BJ (cell line): ENCODE data around the gene GPM6B. TPM values are rescaled to one million over a fixed set of nuclear protein-coding genes. Genes with fewer than 3 reads are reported as not detected.
"Not testable (repeated sequence)": the region's sequence is repeated elsewhere in the genome, so short reads cannot be mapped to it uniquely, and the experiment has no call there.

ENCODE experiments used
- CTCF ChIA-PET: fragments of 350-600 bp; formaldehyde crosslinking; extraction: SDS; loops from one replicate; lab custom pipeline; 2021; ENCODE audit warnings: antibody characterized with exemption, inconsistent platforms; lab: Yijun Ruan, JAX
- POLR2A ChIA-PET: fragments of 300-600 bp; sonication (Branson Sonifier 250); formaldehyde crosslinking; extraction: SDS; loops from one replicate; lab custom pipeline; 2021; ENCODE audit warnings: antibody characterized with exemption; lab: Charles Lee
- DNase-seq: peaks from one replicate; pipeline ENCODE4 v3.0.0-alpha.2; 2011; ENCODE audit warnings: low read depth
- H3K27me3 ChIP-seq: 2 replicates; pipeline ENCODE4 v1.6.0; 2011; ENCODE audit warnings: low read length; ENCODE audit not compliant: control insufficient read depth, insufficient read depth
- H3K36me3 ChIP-seq: 2 replicates; pipeline ENCODE4 v1.5.1; 2011; ENCODE audit warnings: low read length; ENCODE audit not compliant: control insufficient read depth, insufficient read depth
- H3K4me3 ChIP-seq: 2 replicates; pipeline ENCODE4 v1.5.1; 2011; ENCODE audit warnings: low read depth, mild to moderate bottlenecking, control low read depth, low read length
- CTCF ChIP-seq: IDR thresholded peaks from 2 replicates; pipeline ENCODE4 v1.5.1; 2011; ENCODE audit warnings: low read depth, mild to moderate bottlenecking, control low read depth, inconsistent platforms, low read length, moderate library complexity; ENCODE audit not compliant: insufficient read depth
- polyA plus RNA-seq: library from polyadenylated mRNA; depleted of rRNA; stranded (reverse); fragments of >200 nt; gene quantifications from 2 replicates; pipeline ENCODE4 v1.2.3, GENCODE V29; 2011

GPM6B gene
- polyA plus RNA-seq, 1 experiment, result 1.1 TPM

DNA sequence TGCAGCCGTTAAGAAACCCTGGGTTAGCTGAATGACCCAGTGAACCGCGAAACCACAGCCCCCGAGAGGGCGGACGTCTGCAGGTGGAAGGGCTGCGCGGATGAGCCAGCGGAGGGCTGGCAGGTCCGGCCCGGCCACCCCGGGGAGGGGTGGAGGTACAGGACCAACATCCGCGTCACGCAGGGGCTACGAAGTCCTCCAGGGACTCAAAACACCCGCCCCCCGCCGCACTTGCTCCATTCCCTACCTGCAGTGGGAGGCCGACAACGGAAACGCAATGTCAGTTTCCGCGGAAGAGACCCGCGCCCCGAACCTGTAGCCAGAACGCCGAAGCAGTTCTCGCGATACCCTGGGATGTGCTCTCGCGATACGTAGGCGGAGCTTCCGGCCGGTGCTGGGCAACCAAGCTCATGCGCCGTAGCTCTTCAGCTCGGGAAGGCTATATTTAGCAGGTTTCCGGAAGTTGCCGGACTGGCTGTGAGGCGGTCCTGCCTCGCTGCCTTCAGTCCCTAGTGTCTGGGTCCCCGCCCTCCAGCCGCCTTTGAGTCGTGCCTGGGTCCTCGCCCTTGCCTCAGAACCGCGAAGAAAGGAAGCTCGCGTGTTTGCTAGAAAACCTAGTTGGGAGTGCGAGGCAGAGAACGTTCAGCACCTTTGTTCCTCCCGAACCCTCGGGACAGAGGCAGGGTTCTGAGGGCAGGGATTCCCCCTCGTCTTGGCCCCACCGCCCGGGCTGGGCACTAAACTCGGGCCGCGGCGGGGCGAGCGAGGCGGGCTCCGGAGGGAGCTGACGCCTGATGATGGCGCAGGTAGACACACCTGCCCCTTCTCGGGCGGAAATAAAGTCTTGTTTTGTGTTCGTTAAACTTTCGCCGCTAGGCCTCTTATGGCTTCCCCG is 82.4 kb downstream of the GPM6B start, which contains the start of the genes OFD1 and TRAPPC2:
OFD1 (plus strand) TSS at position 471 of the 895 bp plus-strand sequence; CDS start at position 795, 324 bp downstream.
TRAPPC2 (minus strand) TSS at position 343 of the 895 bp plus-strand sequence. CDS start 14,657 bp downstream, outside the sequence.
- POLR2A ChIA-PET, result no interaction called here
- no peaks in the 10 kb centered on the region; the same call in 1 of the 2 replicates for H3K36me3 ChIP-seq
- CTCF ChIA-PET, result no interaction called here
- peak within 1 kb of the TSS; percentile 66 for H3K4me3 ChIP-seq
- peak; percentile 55 for DNase-seq
- no peak for TF ChIP-seq CTCF
- H3K27me3 ChIP-seq, result no peaks in the 10 kb centered on the region

DNA sequence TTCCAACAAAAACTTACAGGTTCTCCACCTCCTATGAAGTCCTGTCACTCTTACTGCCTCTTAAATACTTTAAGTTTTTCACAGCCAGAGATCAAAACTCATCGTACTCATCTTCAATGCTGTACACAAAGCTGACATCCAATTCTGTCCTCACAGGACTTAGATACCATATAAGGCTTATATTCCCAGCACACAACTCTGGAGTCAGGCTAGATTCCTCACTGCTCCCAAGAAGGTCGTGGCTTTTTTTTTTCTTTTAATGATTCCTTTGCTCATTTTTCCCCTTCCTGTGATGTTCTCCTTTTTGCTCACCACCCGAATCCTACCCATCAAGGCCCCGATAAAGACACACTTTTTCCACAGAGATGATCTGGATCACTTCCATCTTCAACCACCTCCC is 83.4 kb downstream of the GPM6B start:
- Histone ChIP-seq H3K27me3 (no peaks in the 10 kb centered on the region), H3K36me3 (no peaks in the 10 kb centered on the region; the same call in 1 of the 2 replicates), H3K4me3 (peak overlapping the region; percentile 66)
- no peak for DNase-seq
- TF ChIP-seq CTCF, result no peak
- POLR2A ChIA-PET, result interaction anchor here (0.7 kb wide), 1 partner anchor 82 kb away, joined by 8 read pairs; no protein-coding TSS in a partner anchor
- CTCF ChIA-PET, result no interaction called here

DNA sequence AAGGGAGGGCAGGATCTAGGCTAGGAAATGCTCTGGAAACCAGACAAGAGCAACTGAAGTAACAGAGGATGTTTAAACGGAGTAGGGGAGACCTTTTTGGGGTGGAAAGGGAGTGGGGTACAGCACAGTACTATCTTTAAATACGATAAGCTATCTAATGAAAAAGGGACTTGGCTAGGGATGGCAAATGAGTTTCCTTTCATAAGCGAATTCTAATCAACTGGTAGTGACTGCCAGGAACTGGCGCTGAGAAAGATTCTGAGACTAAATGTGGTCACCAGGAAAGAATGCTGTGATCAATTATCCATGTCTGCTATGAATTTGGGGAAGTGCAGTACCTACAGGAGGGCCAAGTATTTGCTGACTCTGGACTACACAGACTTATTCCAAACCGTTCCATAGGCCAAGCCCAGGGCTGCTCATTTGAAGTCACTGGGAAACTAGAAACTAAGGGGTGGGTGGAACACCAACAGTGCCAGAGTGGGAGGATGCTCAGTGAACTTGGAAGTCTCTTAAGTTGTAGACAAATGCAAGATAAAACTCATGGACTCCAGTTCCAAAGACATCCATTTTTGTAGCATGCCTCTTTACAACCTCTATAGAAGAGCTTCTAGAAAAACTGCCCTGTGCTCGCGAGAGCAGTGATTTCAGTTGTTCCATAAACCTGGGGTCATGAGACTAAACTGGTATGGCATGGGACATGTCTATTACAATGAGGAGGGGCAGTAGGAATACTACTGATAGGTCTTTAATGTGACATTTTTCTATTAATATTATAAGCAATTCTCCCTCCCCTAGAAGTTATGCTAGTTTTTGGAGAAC is 84.4 kb downstream of the GPM6B start:
- no peak for TF ChIP-seq CTCF
- Histone ChIP-seq H3K4me3 (no peak overlapping the region), H3K27me3 (no peaks in the 10 kb centered on the region), H3K36me3 (no peaks in the 10 kb centered on the region; the same call in 1 of the 2 replicates)
- ChIA-PET POLR2A (no interaction called here), CTCF (no interaction called here)
- DNase-seq, result no peak

GRCh38 chrX:13730523-13730922 is 86.4 kb downstream of the GPM6B start:
- DNase-seq, CTCF ChIA-PET, H3K36me3 ChIP-seq, H3K27me3 ChIP-seq, H3K4me3 ChIP-seq, POLR2A ChIA-PET: not testable (repeated sequence)

GRCh38 chrX:13726583-13726982 is 90.3 kb downstream of the GPM6B start:
- CTCF ChIA-PET, H3K4me3 ChIP-seq, POLR2A ChIA-PET, H3K27me3 ChIP-seq, DNase-seq, H3K36me3 ChIP-seq: not testable (repeated sequence)

DNA sequence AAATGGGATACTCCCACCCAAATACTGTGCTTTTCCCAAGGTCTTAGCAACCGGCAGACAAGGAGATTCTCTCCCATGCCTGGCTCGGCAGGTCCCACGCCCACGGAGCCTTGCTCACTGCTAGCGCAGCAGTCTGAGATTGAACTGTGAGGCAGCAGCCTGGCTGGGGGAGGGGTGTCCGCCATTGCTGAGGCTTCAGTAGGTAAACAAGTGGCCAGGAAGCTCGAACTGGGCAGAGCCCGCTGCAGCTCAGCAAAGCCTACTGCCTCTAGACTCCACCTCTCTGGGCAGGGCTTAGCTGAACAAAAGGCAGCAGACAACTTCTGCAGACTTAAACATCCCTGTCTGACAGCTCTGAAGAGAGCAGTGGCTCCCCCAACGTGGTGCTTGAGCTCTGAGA is 92.0 kb downstream of the GPM6B start:
- H3K4me3 ChIP-seq, H3K27me3 ChIP-seq, H3K36me3 ChIP-seq, DNase-seq, POLR2A ChIA-PET: not testable (repeated sequence)
- CTCF ChIA-PET, result interaction anchor here (0.7 kb wide), 1 partner anchor 1953 kb away, joined by 3 read pairs; no protein-coding TSS in a partner anchor
